CD8-positive, alpha-beta memory T cell (primary cell): ENCODE measurements around the gene COL5A2. TPM values are rescaled to one million over a fixed set of nuclear protein-coding genes. Genes with fewer than 3 reads are reported as not detected.

Experiments
- CTCF ChIA-PET: fragments of 350-600 bp; sonication (Branson Sonifier 250); formaldehyde crosslinking; loops from one replicate; lab custom pipeline; 2021; ENCODE audit warnings: antibody characterized with exemption; lab: Charles Lee
- POLR2A ChIA-PET: fragments of 350-600 bp; sonication (Branson Sonifier 250); formaldehyde crosslinking; loops from one replicate; lab custom pipeline; 2021; ENCODE audit warnings: antibody characterized with exemption; lab: Charles Lee
- DNase-seq, 5 donors: peaks; one replicate each; pipeline versions ENCODE4 v3.0.0 to v3.0.0-alpha.2; 2020 to 2022; ENCODE audit warnings: mixed read lengths in 1 of 5
- H3K27ac ChIP-seq: one replicate; pipeline ENCODE4 v1.7.0; 2013; ENCODE audit warnings: low read depth, mild to moderate bottlenecking, low read length, moderate library complexity
- H3K27me3 ChIP-seq: 2 replicates; pipeline ENCODE4 v1.7.0; 2013; ENCODE audit warnings: low read length, mild to moderate bottlenecking; ENCODE audit not compliant: insufficient read depth, poor library complexity, severe bottlenecking
- H3K36me3 ChIP-seq: 2 replicates; pipeline ENCODE4 v1.7.0; 2013; ENCODE audit warnings: mild to moderate bottlenecking, low read length, moderate library complexity; ENCODE audit not compliant: insufficient read depth
- H3K4me1 ChIP-seq: 2 replicates; pipeline ENCODE4 v1.7.0; 2013; ENCODE audit warnings: mild to moderate bottlenecking, low read length, moderate library complexity; ENCODE audit not compliant: insufficient read depth
- H3K4me3 ChIP-seq: 2 replicates; pipeline ENCODE4 v1.7.0; 2013; ENCODE audit warnings: mild to moderate bottlenecking, low read length
- H3K9me3 ChIP-seq: 2 replicates; pipeline ENCODE4 v1.7.0; 2013; ENCODE audit warnings: mild to moderate bottlenecking, low read length
- H3K27ac Mint-ChIP-seq, 8 donors: one replicate each; pipeline ENCODE4 v1.8.0; 2020 to 2021; ENCODE audit warnings: mixed read lengths in 8 of 8, mild to moderate bottlenecking in 6 of 8, inconsistent platforms in 3 of 8, moderate library complexity in 3 of 8
- H3K27me3 Mint-ChIP-seq, 2 donors: one replicate each; pipeline ENCODE4 v1.8.0; 2020 to 2021; ENCODE audit warnings: mixed read lengths in 2 of 2, mild to moderate bottlenecking in 1 of 2, moderate library complexity in 1 of 2
- H3K36me3 Mint-ChIP-seq, 3 donors: one replicate each; pipeline ENCODE4 v1.8.0; 2020 to 2021; ENCODE audit warnings: mixed read lengths in 3 of 3, inconsistent platforms in 1 of 3, mild to moderate bottlenecking in 1 of 3
- H3K4me1 Mint-ChIP-seq, 3 donors: one replicate each; pipeline ENCODE4 v1.8.0; 2020 to 2021; ENCODE audit warnings: mixed read lengths in 3 of 3, inconsistent platforms in 1 of 3, mild to moderate bottlenecking in 1 of 3
- H3K4me3 Mint-ChIP-seq, 7 donors: one replicate each; pipeline ENCODE4 v1.8.0; 2020 to 2021; ENCODE audit warnings: mixed read lengths in 7 of 7, mild to moderate bottlenecking in 6 of 7, moderate library complexity in 4 of 7, inconsistent platforms in 2 of 7
- H3K9me3 Mint-ChIP-seq, 5 donors: one replicate each; pipeline ENCODE4 v1.8.0; 2020 to 2022; ENCODE audit warnings: mixed read lengths in 5 of 5, mild to moderate bottlenecking in 3 of 5, moderate library complexity in 2 of 5, inconsistent platforms in 1 of 5
- polyA plus RNA-seq: library from polyadenylated mRNA; unstranded; fragments of 300-500 nt; fragmentation: Illumina TruSeq; gene quantifications from one replicate; pipeline ENCODE4 v1.2.3, GENCODE V29; 2021
- total RNA-seq, 2 experiments: library from RNA; stranded (reverse); gene quantifications; one replicate each; pipeline ENCODE4 v1.2.3, GENCODE V29; 2021

The COL5A2 gene
- total and polyA plus RNA-seq, 3 experiments from 2014 or later: 0.66 to 1.2 TPM; not detected in 1

- DNase-seq: no peak
- Histone ChIP-seq H3K27me3 (no peaks in the 10 kb centered on the region), H3K36me3 (no peaks in the 10 kb centered on the region), H3K4me3 (no peak overlapping the region), H3K9me3 (no peaks in the 10 kb centered on the region), H3K27ac (no peak overlapping the region), H3K4me1 (no peaks in the 10 kb centered on the region)
- H3K27ac Mint-ChIP-seq: no peak overlapping the region
- H3K27me3 Mint-ChIP-seq: no peaks in the 10 kb centered on the region
- H3K4me1 Mint-ChIP-seq: no peaks in the 10 kb centered on the region
- H3K9me3 Mint-ChIP-seq: no peaks in the 10 kb centered on the region
- ChIA-PET CTCF (no interaction called here), POLR2A (no interaction called here)
- H3K36me3 Mint-ChIP-seq: peaks cover 0 to 2% (median 0%) of the 10 kb centered on the region in 3 donors
- H3K4me3 Mint-ChIP-seq: no peak overlapping the region
Observed at GRCh38 chr2:189137519-189137918, 42.0 kb downstream of the COL5A2 start.

- no peak for DNase-seq
- Histone ChIP-seq H3K27me3 (no peaks in the 10 kb centered on the region), H3K4me3 (no peak overlapping the region), H3K4me1 (no peaks in the 10 kb centered on the region), H3K9me3 (no peaks in the 10 kb centered on the region), H3K36me3 (no peaks in the 10 kb centered on the region), H3K27ac (no peak overlapping the region)
- Mint-ChIP-seq H3K27ac (no peak overlapping the region), H3K36me3 (peaks cover 0 to 2% (median 0%) of the 10 kb centered on the region in 3 donors), H3K4me3 (no peak overlapping the region), H3K4me1 (no peaks in the 10 kb centered on the region), H3K9me3 (no peaks in the 10 kb centered on the region), H3K27me3 (peaks cover 0 to 11% of the 10 kb centered on the region in 2 donors)
- ChIA-PET POLR2A (no interaction called here), CTCF (interaction anchor here (1.1 to 1.5 kb wide), 2 partner anchors 8 kb away, joined by 3 to 4 read pairs; no protein-coding TSS in a partner anchor)
Observed at GRCh38 chr2:189134485-189134884, 45.1 kb downstream of the COL5A2 start.

- CTCF ChIA-PET: no interaction called here
- peaks cover 0 to 2% (median 0%) of the 10 kb centered on the region in 3 donors for H3K36me3 Mint-ChIP-seq
- DNase-seq: no peak
Observed at GRCh38 chr2:189131991-189132390, 47.6 kb downstream of the COL5A2 start.

GRCh38 chr2:189129971-189130370 lies 49.6 kb downstream of the COL5A2 start:
- Histone ChIP-seq H3K4me1 (no peaks in the 10 kb centered on the region), H3K27ac (no peak overlapping the region), H3K9me3 (no peaks in the 10 kb centered on the region), H3K27me3 (no peaks in the 10 kb centered on the region), H3K4me3 (no peak overlapping the region), H3K36me3 (no peaks in the 10 kb centered on the region)
- no peaks in the 10 kb centered on the region for H3K4me1 Mint-ChIP-seq
- POLR2A ChIA-PET: no interaction called here
- no peaks in the 10 kb centered on the region for H3K9me3 Mint-ChIP-seq
- H3K36me3 Mint-ChIP-seq: peaks cover 0 to 2% (median 0%) of the 10 kb centered on the region in 3 donors
- H3K27me3 Mint-ChIP-seq: peaks cover 2 to 17% of the 10 kb centered on the region in 2 donors
- no peak for DNase-seq
- CTCF ChIA-PET: no interaction called here
- no peak overlapping the region for H3K4me3 Mint-ChIP-seq
- no peak overlapping the region for H3K27ac Mint-ChIP-seq

More at GRCh38 chr2:189131991-189132390, 47.6 kb downstream of the COL5A2 start:
- POLR2A ChIA-PET: no interaction called here
- Mint-ChIP-seq H3K4me1 (no peaks in the 10 kb centered on the region), H3K4me3 (no peak overlapping the region), H3K27ac (no peak overlapping the region), H3K9me3 (no peaks in the 10 kb centered on the region), H3K27me3 (peaks cover 2 to 17% of the 10 kb centered on the region in 2 donors)
- no peaks in the 10 kb centered on the region for H3K4me1 ChIP-seq
- no peak overlapping the region for H3K27ac ChIP-seq
- no peaks in the 10 kb centered on the region for H3K36me3 ChIP-seq
- H3K4me3 ChIP-seq: no peak overlapping the region
- no peaks in the 10 kb centered on the region for H3K27me3 ChIP-seq
- no peaks in the 10 kb centered on the region for H3K9me3 ChIP-seq

- H3K4me1 Mint-ChIP-seq: no peaks in the 10 kb centered on the region
- H3K27ac Mint-ChIP-seq: no peak overlapping the region
- Histone ChIP-seq H3K9me3 (no peaks in the 10 kb centered on the region), H3K4me1 (no peaks in the 10 kb centered on the region), H3K36me3 (no peaks in the 10 kb centered on the region), H3K27me3 (no peaks in the 10 kb centered on the region), H3K4me3 (no peak overlapping the region), H3K27ac (no peak overlapping the region)
- no peaks in the 10 kb centered on the region for H3K9me3 Mint-ChIP-seq
- ChIA-PET POLR2A (no interaction called here), CTCF (no interaction called here)
- H3K4me3 Mint-ChIP-seq: no peak overlapping the region
- H3K36me3 Mint-ChIP-seq: peaks cover 0 to 2% (median 0%) of the 10 kb centered on the region in 3 donors
- H3K27me3 Mint-ChIP-seq: peaks cover 2 to 17% of the 10 kb centered on the region in 2 donors
- no peak for DNase-seq
Observed at GRCh38 chr2:189128970-189129369, 50.6 kb downstream of the COL5A2 start.

- Mint-ChIP-seq H3K27ac (no peak overlapping the region), H3K36me3 (no peaks in the 10 kb centered on the region), H3K4me3 (no peak overlapping the region), H3K27me3 (peaks cover 2 to 17% of the 10 kb centered on the region in 2 donors), H3K4me1 (no peaks in the 10 kb centered on the region), H3K9me3 (no peaks in the 10 kb centered on the region)
- Histone ChIP-seq H3K9me3 (no peaks in the 10 kb centered on the region), H3K4me3 (no peak overlapping the region), H3K27ac (no peak overlapping the region), H3K36me3 (no peaks in the 10 kb centered on the region), H3K27me3 (no peaks in the 10 kb centered on the region), H3K4me1 (no peaks in the 10 kb centered on the region)
- ChIA-PET POLR2A (no interaction called here), CTCF (no interaction called here)
- DNase-seq: no peak
Observed at GRCh38 chr2:189127756-189128155, 51.8 kb downstream of the COL5A2 start.

GRCh38 chr2:189125195-189125594 lies 54.4 kb downstream of the COL5A2 start:
- no peaks in the 10 kb centered on the region for H3K36me3 ChIP-seq
- H3K4me3 Mint-ChIP-seq: no peak overlapping the region
- no peaks in the 10 kb centered on the region for H3K4me1 ChIP-seq
- no peaks in the 10 kb centered on the region for H3K9me3 Mint-ChIP-seq
- H3K27ac Mint-ChIP-seq: no peak overlapping the region
- H3K4me1 Mint-ChIP-seq: no peaks in the 10 kb centered on the region
- DNase-seq: no peak
- ChIA-PET CTCF (no interaction called here), POLR2A (no interaction called here)
- peaks cover 2 to 11% of the 10 kb centered on the region in 2 donors for H3K27me3 Mint-ChIP-seq
- H3K27ac ChIP-seq: no peak overlapping the region
- no peaks in the 10 kb centered on the region for H3K9me3 ChIP-seq
- H3K27me3 ChIP-seq: no peaks in the 10 kb centered on the region
- H3K4me3 ChIP-seq: no peak overlapping the region
- H3K36me3 Mint-ChIP-seq: no peaks in the 10 kb centered on the region

GRCh38 chr2:189124175-189124574 lies 55.4 kb downstream of the COL5A2 start:
- no peaks in the 10 kb centered on the region for H3K36me3 Mint-ChIP-seq
- no peaks in the 10 kb centered on the region for H3K9me3 Mint-ChIP-seq
- H3K27ac ChIP-seq: no peak overlapping the region
- no peak overlapping the region for H3K4me3 Mint-ChIP-seq
- H3K4me1 Mint-ChIP-seq: no peaks in the 10 kb centered on the region
- H3K4me1 ChIP-seq: no peaks in the 10 kb centered on the region
- H3K27ac Mint-ChIP-seq: no peak overlapping the region
- CTCF ChIA-PET: no interaction called here
- no peak for DNase-seq
- H3K9me3 ChIP-seq: no peaks in the 10 kb centered on the region
- no peak overlapping the region for H3K4me3 ChIP-seq
- H3K36me3 ChIP-seq: no peaks in the 10 kb centered on the region
- POLR2A ChIA-PET: no interaction called here
- peaks cover 2 to 6% of the 10 kb centered on the region in 2 donors for H3K27me3 Mint-ChIP-seq
- no peaks in the 10 kb centered on the region for H3K27me3 ChIP-seq
